HG03280 (cell line): Measurements from ENCODE around the gene MGST3.
"Not testable (repeated sequence)": the region's sequence is repeated elsewhere in the genome, so short reads cannot be mapped to it uniquely, and the experiment has no call there.

Experiments used
- ATAC-seq: cut with Tn5 transposase; IDR thresholded peaks from one replicate; pipeline ENCODE4 v1.9.1; 2021; ENCODE audit warnings: mild to moderate bottlenecking, moderate library complexity; ENCODE audit not compliant: unreplicated experiment

MGST3 gene

DNA sequence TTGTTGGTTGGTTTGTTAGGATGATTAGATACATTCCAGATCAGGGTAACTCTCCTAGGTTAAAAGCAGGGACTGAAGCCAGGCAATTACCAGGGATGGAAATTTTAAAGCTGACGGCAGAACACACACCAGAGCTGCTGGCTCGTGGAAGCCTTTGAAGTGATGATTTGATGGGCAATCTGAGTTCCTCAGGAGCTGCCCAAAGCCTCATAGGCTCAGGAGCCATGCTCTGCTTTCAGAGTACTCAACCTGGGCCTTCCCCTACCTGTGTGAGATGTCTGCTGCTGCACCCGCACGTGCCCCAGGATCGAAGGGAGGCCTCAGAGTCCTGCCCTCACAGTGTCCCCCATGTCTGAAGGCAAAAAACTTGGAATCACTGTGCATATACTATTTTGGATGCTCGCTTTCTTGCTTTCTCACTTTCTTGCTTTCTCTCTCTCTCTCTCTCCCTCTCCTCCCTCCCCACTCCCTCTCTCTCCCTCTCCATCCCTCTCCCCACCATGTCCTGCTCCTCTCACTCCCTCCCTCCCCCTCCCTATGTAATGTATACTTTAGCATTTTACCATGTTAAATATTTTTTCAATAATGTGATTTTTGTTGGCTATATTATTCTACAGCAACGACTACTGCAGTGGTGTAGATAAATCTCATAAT lies 18.0 kb downstream of the MGST3 start:
- ATAC-seq, result no peak

- ATAC-seq, result no peak
Measured at GRCh38 chr1:165650981-165651625, 20.1 kb downstream of the MGST3 start.

DNA sequence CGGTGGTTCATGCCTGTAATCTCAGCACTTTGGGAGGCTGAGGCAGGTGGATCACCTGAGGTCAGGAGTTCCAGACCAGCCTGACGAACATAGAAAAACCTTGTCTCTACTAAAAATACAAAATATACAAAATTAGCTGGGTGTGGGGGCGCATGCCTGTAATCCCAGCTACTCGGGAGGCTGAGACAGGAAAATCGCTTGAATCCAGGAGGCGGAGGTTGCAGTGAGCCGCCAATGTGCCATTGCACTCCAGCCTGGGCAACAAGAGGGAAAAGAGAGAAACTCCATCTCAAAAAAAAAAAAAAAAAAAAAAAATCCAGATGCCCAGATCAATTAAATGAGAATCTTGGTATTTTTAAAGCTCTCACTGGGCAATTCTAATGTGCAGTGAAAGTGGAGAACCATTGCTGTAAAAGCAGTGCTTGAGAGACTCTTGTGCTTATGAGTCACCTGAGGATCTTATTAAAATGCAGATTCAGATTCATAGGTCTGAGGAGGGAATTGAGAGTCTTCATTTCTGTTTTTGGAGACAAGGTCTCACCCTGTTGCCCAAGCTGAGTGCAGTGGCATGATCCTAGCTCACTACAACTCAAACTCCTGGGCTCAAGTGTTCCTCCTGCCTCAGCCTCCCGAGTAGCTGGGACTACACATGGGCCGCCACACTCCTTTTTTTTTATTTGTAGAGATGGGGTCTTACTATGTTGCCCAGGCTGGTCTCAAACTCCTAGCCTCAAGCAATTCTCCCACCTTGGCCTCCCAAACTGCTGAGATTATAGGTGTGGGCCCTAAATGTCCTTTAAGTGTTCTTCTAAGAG lies 27.9 kb downstream of the MGST3 start:
- not testable (repeated sequence) for ATAC-seq

DNA sequence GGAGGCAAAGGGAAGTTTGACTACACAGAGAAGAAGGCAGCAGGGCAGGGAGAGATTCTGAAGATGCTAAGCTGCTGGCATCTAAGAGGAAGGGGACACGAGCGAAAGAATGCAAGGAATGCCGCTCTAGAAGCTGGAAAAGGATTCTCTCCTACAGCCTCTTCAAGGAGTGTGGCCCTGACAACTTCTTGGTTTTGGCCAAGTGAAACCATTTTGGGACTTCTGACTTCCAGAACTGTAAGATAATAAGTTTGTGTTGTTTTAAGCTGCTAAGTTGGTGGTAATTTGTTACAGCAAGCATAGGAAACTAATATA lies 28.5 kb downstream of the MGST3 start:
- no peak for ATAC-seq

- no peak for ATAC-seq
Measured at GRCh38 chr1:165661703-165662102, 30.7 kb downstream of the MGST3 start.

GRCh38 chr1:165662186-165662585 lies 31.2 kb downstream of the MGST3 start:
- no peak for ATAC-seq

DNA sequence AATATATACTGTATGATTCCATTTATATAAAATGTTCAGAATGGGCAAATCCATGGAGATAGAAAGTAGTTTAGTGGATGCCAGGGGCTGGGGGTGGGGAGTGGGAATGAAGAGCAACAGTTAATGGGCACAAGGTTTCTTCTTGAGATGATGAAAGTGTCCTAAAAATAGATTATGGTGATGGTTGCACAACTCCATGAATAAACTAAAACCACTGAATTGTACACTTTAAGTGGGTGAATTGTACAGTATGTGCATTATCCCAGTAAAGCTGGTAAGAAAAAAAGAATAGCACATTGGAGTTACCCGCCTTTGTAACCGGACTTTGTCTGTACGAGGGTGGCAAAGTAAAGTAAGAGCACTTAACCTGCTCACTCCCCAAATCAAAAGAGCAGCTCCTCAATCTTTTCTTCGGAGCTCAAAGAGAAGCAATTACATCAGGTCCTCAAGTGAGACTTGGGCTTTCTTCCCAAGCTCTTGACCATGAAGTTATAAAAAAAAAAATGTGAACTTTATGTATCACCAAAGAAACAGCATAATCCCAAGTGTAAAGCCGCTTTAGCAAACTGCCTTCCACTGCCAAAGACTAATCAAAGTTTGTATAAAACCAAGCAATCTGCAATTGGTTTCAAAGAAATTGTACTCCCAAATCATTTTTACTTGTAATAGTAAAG lies 35.3 kb downstream of the MGST3 start:
- no peak for ATAC-seq

DNA sequence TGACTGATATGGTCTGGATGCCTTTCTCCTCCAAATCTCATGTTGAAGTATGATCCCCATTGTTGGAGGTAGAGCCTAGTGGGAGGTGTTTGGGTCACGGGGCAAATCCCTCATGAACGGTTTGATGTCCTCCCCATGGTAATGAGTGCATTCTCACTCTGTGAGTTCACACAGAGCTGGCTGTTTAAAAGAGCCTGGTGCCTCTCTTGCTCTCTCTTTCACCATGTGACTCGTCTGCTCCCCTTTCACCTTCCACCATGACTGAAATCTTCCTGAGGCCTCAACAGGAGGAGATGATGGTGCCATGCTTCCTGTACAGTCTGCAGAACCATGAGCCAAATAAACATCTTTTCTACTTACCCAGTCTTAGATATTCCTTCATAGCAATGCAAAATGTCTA lies 37.1 kb downstream of the MGST3 start:
- no peak for ATAC-seq

GRCh38 chr1:165671526-165671925 lies 40.5 kb downstream of the MGST3 start:
- no peak for ATAC-seq

- no peak for ATAC-seq
Measured at GRCh38 chr1:165674599-165674998, 43.6 kb downstream of the MGST3 start.

- ATAC-seq, result no peak
Measured at GRCh38 chr1:165675794-165676193, 44.8 kb downstream of the MGST3 start.

DNA sequence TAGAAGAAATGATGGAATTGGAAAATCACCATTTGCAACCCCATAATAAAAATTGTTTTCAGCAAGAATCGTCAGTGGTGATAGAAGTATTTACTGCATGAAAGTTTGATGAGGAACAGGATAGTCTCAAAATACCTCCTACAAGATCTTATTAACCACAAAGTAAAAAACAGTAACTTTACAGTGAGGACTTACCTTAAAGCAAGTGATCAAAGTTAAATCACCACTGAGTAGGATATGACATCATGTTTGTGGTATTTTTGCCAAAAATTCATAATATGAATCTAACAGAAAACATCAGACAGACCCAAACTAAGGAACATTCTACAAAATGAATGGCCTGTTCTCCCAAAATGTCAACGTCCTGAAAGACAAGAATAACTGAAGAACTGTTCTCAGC lies 47.5 kb downstream of the MGST3 start:
- ATAC-seq, result no peak

- ATAC-seq, result no peak
Measured at GRCh38 chr1:165679282-165680036, 48.4 kb downstream of the MGST3 start.

- no peak for ATAC-seq
Measured at GRCh38 chr1:165680303-165680702, 49.3 kb downstream of the MGST3 start.

DNA sequence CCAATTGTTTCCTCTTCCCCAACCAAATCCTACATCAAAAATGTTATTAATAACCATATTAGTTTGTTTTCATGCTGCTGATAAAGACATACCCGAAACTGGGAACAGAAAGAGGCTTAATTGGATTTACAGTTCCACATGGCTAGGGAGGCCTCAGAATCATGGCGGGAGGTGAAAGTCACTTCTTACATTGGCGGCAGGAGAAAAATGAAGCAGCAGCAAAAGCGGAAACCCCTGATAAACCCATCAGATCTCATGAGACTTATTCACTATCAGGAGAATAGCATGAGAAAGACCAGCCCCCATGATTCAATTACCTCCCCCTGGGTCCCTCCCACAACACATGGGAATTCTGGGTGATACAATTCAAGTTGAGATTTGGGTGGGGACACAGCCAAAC lies 49.7 kb downstream of the MGST3 start:
- not testable (repeated sequence) for ATAC-seq

GRCh38 chr1:165683848-165684485 lies 52.9 kb downstream of the MGST3 start:
- no peak for ATAC-seq

- no peak for ATAC-seq
Measured at GRCh38 chr1:165686121-165686970, 55.3 kb downstream of the MGST3 start.

GRCh38 chr1:165686971-165687433 lies 56.0 kb downstream of the MGST3 start:
- no peak for ATAC-seq

- no peak for ATAC-seq
Measured at GRCh38 chr1:165688046-165688445, 57.0 kb downstream of the MGST3 start.
